ENCODE results near the gene GRAP2.

GRCh38 chr22:39937906-39938305 is 37.0 kb downstream of the GRAP2 start:
- no peak for TF ChIP-seq CTCF (IDR thresholded peaks at IDR 0.05; ENCODE audit: low read depth, low read length)
- no peak for TF ChIP-seq MAX (IDR thresholded peaks at IDR 0.05; ENCODE audit: low read depth, low read length)
- TF ChIP-seq POLR2A (IDR thresholded peaks at IDR 0.05; ENCODE audit: extremely low read depth, insufficient read length): no peak
- no peak for TF ChIP-seq MYC (IDR thresholded peaks at IDR 0.05; ENCODE audit: low read depth, low read length)
